Parathyroid adenoma (tissue), 2 donors: ENCODE results near the gene GRAMD1A.

ENCODE experiments used
- H2AFZ ChIP-seq: fragments of 300-600 bp; sonication (generic); one replicate; pipeline ENCODE4 v1.7.0; 2017; ENCODE audit warnings: antibody characterized with exemption, mild to moderate bottlenecking
- H3K27ac ChIP-seq: fragments of 300-600 bp; sonication (generic); one replicate; pipeline ENCODE4 v1.7.0; 2017
- H3K27me3 ChIP-seq: fragments of 300-600 bp; sonication (generic); one replicate; pipeline ENCODE4 v1.7.0; 2017; ENCODE audit warnings: low read length; ENCODE audit not compliant: control insufficient read depth, insufficient read depth
- H3K36me3 ChIP-seq: fragments of 300-600 bp; sonication (generic); one replicate; pipeline ENCODE4 v1.7.0; 2017; ENCODE audit warnings: low read length; ENCODE audit not compliant: control insufficient read depth, insufficient read depth
- H3K4me1 ChIP-seq: fragments of 300-600 bp; sonication (generic); one replicate; pipeline ENCODE4 v1.7.0; 2017; ENCODE audit warnings: control low read depth
- H3K4me2 ChIP-seq: fragments of 300-600 bp; sonication (generic); one replicate; pipeline ENCODE4 v1.7.0; 2017; ENCODE audit warnings: low read length
- H3K4me3 ChIP-seq: fragments of 300-600 bp; sonication (generic); one replicate; pipeline ENCODE4 v1.7.0; 2017; ENCODE audit warnings: low read depth, low read length
- H3K79me2 ChIP-seq: fragments of 300-600 bp; sonication (generic); one replicate; pipeline ENCODE4 v1.7.0; 2017; ENCODE audit warnings: control low read depth
- H3K9ac ChIP-seq: fragments of 300-600 bp; sonication (generic); one replicate; pipeline ENCODE4 v1.7.0; 2017; ENCODE audit warnings: mild to moderate bottlenecking
- H3K9me3 ChIP-seq: fragments of 300-600 bp; sonication (generic); one replicate; pipeline ENCODE4 v1.7.0; 2017; ENCODE audit warnings: low read length; ENCODE audit not compliant: control insufficient read depth
- TF ChIP-seq, protein P1 (sequence below): fragments of 300-600 bp; sonication (generic); IDR thresholded peaks from one replicate; pipeline ENCODE4 v1.7.0; 2017; ENCODE audit warnings: antibody characterized with exemption, mild to moderate bottlenecking
- donor health status: primary hyperparathyroidism.

The GRAMD1A gene

DNA sequence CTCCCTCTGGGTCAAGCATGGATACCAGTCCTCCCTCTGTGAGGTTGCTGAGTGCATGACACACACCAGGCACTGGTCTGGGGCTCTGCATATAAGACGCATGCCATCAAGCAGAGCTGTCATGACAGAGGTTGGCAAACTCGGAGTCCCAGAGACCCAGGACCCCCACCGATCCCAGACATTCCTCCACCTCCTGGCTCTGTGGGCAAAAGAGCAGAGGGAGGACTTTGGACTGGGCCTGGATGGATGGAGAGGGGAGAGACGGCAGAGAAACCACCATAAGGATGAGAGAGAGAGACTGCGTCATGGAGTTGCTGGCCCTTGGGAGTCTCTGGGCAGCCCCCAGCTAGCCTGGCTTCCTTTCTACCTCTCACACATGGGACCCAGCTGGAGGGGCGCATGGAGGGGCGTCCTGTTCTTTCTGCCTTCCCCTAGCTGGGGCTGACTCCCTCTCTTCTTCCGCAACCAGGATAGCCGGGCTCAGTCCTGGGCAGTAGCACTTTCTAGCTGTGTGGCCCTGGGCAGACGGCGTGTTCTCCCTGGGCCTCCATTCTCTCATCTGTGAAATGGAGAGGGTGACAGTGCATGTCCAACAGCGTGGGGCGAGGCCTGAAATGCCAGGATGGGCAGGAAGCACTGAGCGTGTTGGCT is 43.0 kb downstream of the GRAMD1A start:
- Histone ChIP-seq H2AFZ (no peak overlapping the region), H3K4me2 (no peak overlapping the region), H3K36me3 (no peaks in the 10 kb centered on the region), H3K27me3 (no peaks in the 10 kb centered on the region), H3K4me3 (no peak overlapping the region), H3K79me2 (peaks cover 5% of the 10 kb centered on the region), H3K4me1 (peaks cover 21% of the 10 kb centered on the region), H3K9ac (no peak overlapping the region), H3K9me3 (no peaks in the 10 kb centered on the region), H3K27ac (no peak overlapping the region)
- TF ChIP-seq, protein P1, sequence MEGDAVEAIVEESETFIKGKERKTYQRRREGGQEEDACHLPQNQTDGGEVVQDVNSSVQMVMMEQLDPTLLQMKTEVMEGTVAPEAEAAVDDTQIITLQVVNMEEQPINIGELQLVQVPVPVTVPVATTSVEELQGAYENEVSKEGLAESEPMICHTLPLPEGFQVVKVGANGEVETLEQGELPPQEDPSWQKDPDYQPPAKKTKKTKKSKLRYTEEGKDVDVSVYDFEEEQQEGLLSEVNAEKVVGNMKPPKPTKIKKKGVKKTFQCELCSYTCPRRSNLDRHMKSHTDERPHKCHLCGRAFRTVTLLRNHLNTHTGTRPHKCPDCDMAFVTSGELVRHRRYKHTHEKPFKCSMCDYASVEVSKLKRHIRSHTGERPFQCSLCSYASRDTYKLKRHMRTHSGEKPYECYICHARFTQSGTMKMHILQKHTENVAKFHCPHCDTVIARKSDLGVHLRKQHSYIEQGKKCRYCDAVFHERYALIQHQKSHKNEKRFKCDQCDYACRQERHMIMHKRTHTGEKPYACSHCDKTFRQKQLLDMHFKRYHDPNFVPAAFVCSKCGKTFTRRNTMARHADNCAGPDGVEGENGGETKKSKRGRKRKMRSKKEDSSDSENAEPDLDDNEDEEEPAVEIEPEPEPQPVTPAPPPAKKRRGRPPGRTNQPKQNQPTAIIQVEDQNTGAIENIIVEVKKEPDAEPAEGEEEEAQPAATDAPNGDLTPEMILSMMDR, result no peak

DNA sequence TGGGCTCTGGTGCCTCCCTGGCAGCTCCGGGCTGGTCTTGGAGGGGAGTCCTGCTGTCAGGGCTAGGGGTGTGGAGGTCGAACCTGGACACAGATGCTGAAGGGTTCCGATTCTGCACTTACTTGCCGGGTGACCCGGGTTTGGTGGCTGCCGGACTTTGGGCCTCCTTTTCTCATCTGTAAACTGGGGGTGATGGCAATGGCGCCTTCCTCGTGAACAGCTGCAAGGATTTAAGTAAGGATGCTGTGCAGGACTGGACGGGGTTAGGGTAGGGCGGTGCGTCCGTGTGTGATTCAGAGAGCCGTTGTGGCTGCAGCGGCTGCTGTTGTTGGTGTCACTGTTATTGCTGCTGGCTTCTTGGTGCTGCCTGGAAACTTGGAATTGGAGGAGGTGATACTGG is 43.8 kb downstream of the GRAMD1A start:
- Histone ChIP-seq H3K9ac (no peak overlapping the region), H3K9me3 (no peaks in the 10 kb centered on the region), H2AFZ (no peak overlapping the region), H3K4me1 (peaks cover 18% of the 10 kb centered on the region), H3K4me3 (no peak overlapping the region), H3K27me3 (no peaks in the 10 kb centered on the region), H3K79me2 (peaks cover 5% of the 10 kb centered on the region), H3K4me2 (no peak overlapping the region), H3K36me3 (no peaks in the 10 kb centered on the region), H3K27ac (no peak overlapping the region)
- TF ChIP-seq, protein P1, result no peak

DNA sequence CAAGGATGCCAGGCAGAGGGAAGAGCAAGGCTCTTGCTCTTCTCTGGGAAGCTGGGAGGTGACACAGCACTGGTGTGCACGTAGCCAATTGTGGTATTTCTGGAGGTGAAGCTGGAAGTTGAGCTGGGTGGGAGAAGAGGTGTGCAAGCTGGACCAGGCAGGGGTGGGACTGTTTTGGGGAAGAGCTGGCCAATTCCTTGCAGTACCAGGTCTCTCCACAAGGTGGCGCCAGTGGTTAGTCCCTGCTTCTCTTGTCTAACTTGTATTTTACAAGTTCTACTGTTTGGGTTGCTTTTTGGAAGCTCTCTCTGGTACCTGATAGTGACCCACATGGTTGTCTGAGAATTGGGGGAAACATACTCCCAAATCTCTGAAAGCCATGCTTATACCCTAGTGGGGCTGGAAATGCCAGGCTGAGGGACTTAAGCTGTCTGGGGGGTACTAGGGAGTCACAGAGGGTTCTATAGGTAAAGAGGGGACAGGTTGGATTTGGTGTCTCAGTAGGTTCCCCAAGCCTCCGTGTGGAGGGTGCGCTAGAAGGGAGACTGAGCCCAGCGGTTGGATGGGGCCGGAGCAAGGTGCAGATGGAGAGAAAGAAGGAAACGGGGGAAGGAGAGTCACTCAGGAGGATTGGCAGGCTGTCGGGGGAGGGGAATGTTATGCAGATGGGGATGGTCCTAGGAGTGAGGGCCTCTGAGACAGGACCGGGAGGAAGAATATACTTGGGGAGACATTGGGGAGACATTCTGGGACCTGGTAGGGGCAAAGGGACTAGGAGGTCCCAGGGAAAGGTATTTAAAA is 44.4 kb downstream of the GRAMD1A start:
- Histone ChIP-seq H3K27me3 (no peaks in the 10 kb centered on the region), H3K9ac (no peak overlapping the region), H3K4me2 (no peak overlapping the region), H3K79me2 (peaks cover 2% of the 10 kb centered on the region), H3K9me3 (no peaks in the 10 kb centered on the region), H3K36me3 (no peaks in the 10 kb centered on the region), H3K4me3 (no peak overlapping the region), H3K4me1 (peaks cover 18% of the 10 kb centered on the region), H3K27ac (no peak overlapping the region), H2AFZ (no peak overlapping the region)
- TF ChIP-seq, protein P1, result peak; percentile 98

DNA sequence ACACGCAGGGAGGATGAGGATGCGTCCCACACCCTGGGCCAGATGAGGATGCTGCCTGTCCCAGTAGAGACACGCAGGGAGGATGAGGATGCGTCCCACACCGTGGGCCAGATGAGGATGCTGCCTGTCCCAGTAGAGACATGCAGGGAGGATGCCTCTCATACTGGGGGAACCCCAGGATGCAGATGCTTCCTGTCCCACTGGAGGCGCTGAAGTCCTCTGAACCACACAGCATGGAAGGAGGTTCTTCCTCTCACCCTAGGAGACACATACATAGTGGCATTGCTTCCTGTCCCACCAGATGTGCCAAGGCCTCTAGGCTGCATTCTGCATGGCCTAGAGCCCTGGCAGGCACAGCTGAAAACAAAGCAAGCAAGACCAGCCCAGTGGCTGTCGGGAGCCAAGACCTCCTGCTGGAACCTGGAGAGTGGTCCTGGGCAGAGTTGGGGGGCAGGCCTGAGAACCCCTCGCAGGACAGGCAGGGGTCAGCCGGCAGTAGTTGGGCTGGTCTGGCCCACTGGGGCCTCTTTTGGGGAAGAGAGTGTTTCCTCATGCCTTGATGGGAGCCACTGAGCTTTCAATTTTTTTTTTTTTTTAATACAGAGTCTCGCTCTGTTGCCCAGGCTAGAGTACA is 45.7 kb downstream of the GRAMD1A start:
- TF ChIP-seq, protein P1, result peak; percentile 10
- H3K36me3 ChIP-seq, result no peaks in the 10 kb centered on the region
- no peak overlapping the region for H3K4me2 ChIP-seq
- H3K4me3 ChIP-seq, result no peak overlapping the region
- no peaks in the 10 kb centered on the region for H3K27me3 ChIP-seq
- no peak overlapping the region for H2AFZ ChIP-seq
- peaks cover 10% of the 10 kb centered on the region for H3K4me1 ChIP-seq
- H3K79me2 ChIP-seq, result peaks cover 2% of the 10 kb centered on the region
- no peaks in the 10 kb centered on the region for H3K9me3 ChIP-seq
- no peak overlapping the region for H3K27ac ChIP-seq
- no peak overlapping the region for H3K9ac ChIP-seq
